Measurements from ENCODE around the gene SCARB1.

The SCARB1 gene

GRCh38 chr12:124774054-124774461 lies 89.6 kb downstream of the SCARB1 start:
- no peak for TF ChIP-seq CTCF (IDR thresholded peaks at IDR 0.05; ENCODE audit: borderline replicate concordance, control extremely low read depth, extremely low read depth, insufficient read depth, missing control alignments)
- in situ Hi-C loops (cut with MboI; ENCODE audit: low sequenced_read_pairs, unreplicated experiment), result loop anchor here (25.0 kb wide), 1 partner anchor 387 kb away; no protein-coding TSS in a partner anchor
- peak; percentile 80 for DNase-seq (ENCODE audit: low spot score)

DNA sequence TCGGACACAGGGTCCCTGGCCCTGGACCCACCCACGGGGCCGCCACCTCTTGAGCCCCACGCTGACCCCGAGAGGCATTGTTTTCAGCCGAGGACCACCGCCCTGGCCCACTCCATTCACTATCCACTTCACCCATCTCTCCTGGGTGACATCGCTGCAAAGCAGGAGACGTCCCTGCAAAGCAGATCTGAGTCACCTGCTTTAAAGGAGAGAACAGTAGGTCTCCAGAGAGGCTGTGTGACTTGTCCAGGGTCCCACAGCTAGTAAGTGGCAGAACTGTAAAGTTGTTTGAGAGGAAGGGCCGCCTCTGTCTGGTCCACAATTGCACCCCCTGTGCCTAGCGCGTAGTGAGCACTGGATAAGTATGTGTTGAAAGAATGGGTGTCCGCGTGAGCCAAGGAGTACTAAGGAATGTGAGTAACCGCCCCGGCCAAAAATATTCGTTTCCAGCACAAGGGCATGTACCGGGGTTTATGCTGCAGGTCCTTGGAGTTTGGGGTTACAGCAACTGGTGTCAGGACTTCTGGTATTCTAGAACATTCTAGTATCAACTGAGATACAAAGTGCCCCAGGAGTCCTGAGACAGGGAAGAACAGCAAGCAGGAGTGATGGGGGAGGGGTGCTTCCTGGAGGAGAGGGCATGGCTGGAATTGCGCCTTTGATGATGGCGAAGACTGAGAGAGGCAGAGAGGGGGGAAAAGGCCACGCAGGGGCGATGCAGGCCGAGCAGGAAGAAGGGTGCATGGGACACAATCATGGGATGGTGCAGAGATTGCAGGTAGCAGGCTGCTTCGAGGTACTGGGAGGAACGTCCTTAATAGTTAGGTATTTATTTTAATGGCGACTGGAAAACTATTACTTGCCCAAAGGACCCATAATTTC lies 91.1 kb downstream of the SCARB1 start:
- no peak for TF ChIP-seq CTCF (IDR thresholded peaks at IDR 0.05; ENCODE audit: borderline replicate concordance, control extremely low read depth, extremely low read depth, insufficient read depth, missing control alignments)
- no peak for DNase-seq (ENCODE audit: low spot score)
- in situ Hi-C loops (cut with MboI; ENCODE audit: low sequenced_read_pairs, unreplicated experiment), result loop anchor here (25.0 kb wide), 1 partner anchor 385 kb away; no protein-coding TSS in a partner anchor

GRCh38 chr12:124771462-124772288 lies 92.0 kb downstream of the SCARB1 start:
- DNase-seq (ENCODE audit: low spot score), result peak; percentile 84
- in situ Hi-C loops (cut with MboI; ENCODE audit: low sequenced_read_pairs, unreplicated experiment), result loop anchor here (25.0 kb wide), 1 partner anchor 384 kb away; no protein-coding TSS in a partner anchor
- TF ChIP-seq CTCF (IDR thresholded peaks at IDR 0.05; ENCODE audit: borderline replicate concordance, control extremely low read depth, extremely low read depth, insufficient read depth, missing control alignments), result peak; percentile 99

DNA sequence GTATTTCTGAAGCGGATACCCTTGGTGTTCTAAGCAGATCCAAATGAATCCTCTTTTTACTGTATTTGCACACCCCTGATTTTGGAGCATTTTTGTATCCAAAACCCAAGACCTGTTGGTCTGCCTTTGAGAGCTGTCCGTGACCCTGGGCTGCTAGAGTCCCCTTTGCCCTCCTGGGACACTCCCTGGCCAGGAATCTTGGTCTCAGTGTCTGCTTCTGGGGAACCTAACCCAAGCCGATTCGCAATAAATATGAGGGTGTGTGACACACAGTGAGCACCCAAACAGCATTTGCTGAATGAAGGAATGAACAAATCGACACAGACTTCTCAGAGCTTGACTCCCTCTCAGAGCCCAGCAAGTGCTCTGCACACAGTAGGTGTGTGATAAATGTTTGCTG lies 92.9 kb downstream of the SCARB1 start:
- DNase-seq (ENCODE audit: low spot score), result no peak
- in situ Hi-C loops (cut with MboI; ENCODE audit: low sequenced_read_pairs, unreplicated experiment), result loop anchor here (25.0 kb wide), 1 partner anchor 383 kb away; no protein-coding TSS in a partner anchor
- TF ChIP-seq CTCF (IDR thresholded peaks at IDR 0.05; ENCODE audit: borderline replicate concordance, control extremely low read depth, extremely low read depth, insufficient read depth, missing control alignments), result no peak

DNA sequence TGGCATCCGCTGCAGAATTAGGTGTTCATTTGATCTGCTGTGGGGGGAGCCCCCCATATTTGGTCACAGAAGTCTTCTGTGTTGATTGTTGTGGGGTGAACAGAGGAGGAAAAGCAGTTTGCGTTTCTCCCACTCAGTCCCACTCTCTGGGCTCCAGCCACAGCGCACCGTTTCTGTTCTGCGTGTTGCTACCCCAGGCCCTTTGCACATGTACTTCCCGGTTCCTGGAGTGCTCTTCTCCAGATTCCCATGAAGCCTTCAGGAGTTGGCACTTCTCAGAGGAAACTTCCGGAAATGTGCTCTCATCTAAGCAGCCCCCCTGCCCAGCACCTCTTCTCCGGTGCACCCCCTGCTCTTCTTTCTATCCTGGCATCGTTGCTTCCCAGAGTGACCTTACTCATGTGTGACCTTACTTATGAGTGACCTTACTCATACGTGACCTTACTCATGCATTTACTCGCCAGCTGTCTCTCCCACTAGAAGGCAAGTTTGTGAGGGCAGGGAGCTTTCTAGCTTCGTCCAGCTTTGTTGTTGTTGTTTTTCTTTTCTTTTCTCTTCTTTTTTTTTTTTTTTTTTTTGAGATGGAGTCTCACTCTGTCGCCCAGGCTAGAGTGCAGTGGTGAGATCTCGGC lies 93.7 kb downstream of the SCARB1 start:
- in situ Hi-C loops (cut with MboI; ENCODE audit: low sequenced_read_pairs, unreplicated experiment), result loop anchor here (10.0 to 25.0 kb wide), 2 partner anchors 205 to 383 kb away; partner anchors contain the start of gene NCOR2
- TF ChIP-seq CTCF (IDR thresholded peaks at IDR 0.05; ENCODE audit: borderline replicate concordance, control extremely low read depth, extremely low read depth, insufficient read depth, missing control alignments), result no peak
- no peak for DNase-seq (ENCODE audit: low spot score)

- TF ChIP-seq CTCF (IDR thresholded peaks at IDR 0.05; ENCODE audit: borderline replicate concordance, control extremely low read depth, extremely low read depth, insufficient read depth, missing control alignments), result no peak
- in situ Hi-C loops (cut with MboI; ENCODE audit: low sequenced_read_pairs, unreplicated experiment), result loop anchor here (10.0 to 25.0 kb wide), 2 partner anchors 204 to 382 kb away; partner anchors contain the start of gene NCOR2
- no peak for DNase-seq (ENCODE audit: low spot score)
Measured at GRCh38 chr12:124769163-124769530, 94.5 kb downstream of the SCARB1 start.
